HL-60 (cell line): ENCODE results near the gene ST6GALNAC3.

Experiments used
- DNase-seq, 2 experiments: peaks; one replicate each; pipeline ENCODE4 v3.0.0-alpha.2; 2010 to 2020; ENCODE audit warnings: low read depth in 1 of 2, low spot score in 1 of 2
- H3K27ac ChIP-seq: fragments of 250-450 bp; sonication (Bioruptor Pico); replicated peaks from 2 replicates; pipeline ENCODE4 v1.5.1; 2020; ENCODE audit warnings: mild to moderate bottlenecking, moderate library complexity
- H3K27me3 ChIP-seq: fragments of 250-450 bp; sonication (Bioruptor Pico); 2 replicates; pipeline ENCODE4 v1.5.1; 2021; ENCODE audit warnings: mild to moderate bottlenecking, moderate library complexity; ENCODE audit not compliant: insufficient read depth, poor library complexity, severe bottlenecking
- H3K4me3 ChIP-seq: replicated peaks from 2 replicates; pipeline ENCODE4 v1.5.1; 2011; ENCODE audit warnings: mild to moderate bottlenecking, control low read depth, low read length; ENCODE audit not compliant: insufficient read depth
- GABPA ChIP-seq: IDR thresholded peaks from 2 replicates; pipeline ENCODE4 v1.6.1; 2012; ENCODE audit warnings: low read depth
- POLR2AphosphoS5 ChIP-seq: IDR thresholded peaks from 2 replicates; pipeline ENCODE4 v1.6.1; 2012; ENCODE audit warnings: low read depth
- SPI1 ChIP-seq: IDR thresholded peaks from 2 replicates; pipeline ENCODE4 v1.6.1; 2012; ENCODE audit warnings: low read depth, mild to moderate bottlenecking, borderline replicate concordance
- TF ChIP-seq, protein P1 (sequence below): IDR thresholded peaks from 2 replicates; pipeline ENCODE4 v1.6.1; 2012; ENCODE audit warnings: low read depth; ENCODE audit not compliant: insufficient replicate concordance
- TF ChIP-seq, protein P2 (sequence below): IDR thresholded peaks from one replicate; pipeline ENCODE4 v1.5.1; 2011; ENCODE audit warnings: low read length, control low read depth, inconsistent platforms; ENCODE audit not compliant: insufficient read depth

ST6GALNAC3 gene

DNA sequence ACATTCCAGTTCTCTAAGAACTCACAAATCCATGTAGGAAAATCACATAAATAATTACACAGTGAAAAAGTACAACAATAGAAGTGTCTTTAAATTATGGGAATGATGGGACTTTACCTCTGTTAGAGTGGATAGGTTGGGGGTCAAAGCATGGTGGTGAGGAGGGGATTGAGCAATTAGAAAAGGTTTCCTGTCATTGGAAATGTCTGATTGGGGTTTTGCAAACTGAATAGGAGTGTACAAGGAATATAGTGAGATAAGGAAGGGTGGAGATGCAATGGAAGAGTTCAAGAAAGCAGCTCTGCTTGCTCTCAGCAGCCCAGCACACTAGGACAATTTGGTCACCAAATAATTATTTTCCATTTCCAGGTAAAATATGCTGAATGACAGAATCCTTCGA is 238.8 kb downstream of the ST6GALNAC3 start:
- DNase-seq, result no peak
- no peak overlapping the region for H3K4me3 ChIP-seq
- TF ChIP-seq GABPA (no peak), POLR2AphosphoS5 (no peak), SPI1 (no peak)
- TF ChIP-seq, protein P1, sequence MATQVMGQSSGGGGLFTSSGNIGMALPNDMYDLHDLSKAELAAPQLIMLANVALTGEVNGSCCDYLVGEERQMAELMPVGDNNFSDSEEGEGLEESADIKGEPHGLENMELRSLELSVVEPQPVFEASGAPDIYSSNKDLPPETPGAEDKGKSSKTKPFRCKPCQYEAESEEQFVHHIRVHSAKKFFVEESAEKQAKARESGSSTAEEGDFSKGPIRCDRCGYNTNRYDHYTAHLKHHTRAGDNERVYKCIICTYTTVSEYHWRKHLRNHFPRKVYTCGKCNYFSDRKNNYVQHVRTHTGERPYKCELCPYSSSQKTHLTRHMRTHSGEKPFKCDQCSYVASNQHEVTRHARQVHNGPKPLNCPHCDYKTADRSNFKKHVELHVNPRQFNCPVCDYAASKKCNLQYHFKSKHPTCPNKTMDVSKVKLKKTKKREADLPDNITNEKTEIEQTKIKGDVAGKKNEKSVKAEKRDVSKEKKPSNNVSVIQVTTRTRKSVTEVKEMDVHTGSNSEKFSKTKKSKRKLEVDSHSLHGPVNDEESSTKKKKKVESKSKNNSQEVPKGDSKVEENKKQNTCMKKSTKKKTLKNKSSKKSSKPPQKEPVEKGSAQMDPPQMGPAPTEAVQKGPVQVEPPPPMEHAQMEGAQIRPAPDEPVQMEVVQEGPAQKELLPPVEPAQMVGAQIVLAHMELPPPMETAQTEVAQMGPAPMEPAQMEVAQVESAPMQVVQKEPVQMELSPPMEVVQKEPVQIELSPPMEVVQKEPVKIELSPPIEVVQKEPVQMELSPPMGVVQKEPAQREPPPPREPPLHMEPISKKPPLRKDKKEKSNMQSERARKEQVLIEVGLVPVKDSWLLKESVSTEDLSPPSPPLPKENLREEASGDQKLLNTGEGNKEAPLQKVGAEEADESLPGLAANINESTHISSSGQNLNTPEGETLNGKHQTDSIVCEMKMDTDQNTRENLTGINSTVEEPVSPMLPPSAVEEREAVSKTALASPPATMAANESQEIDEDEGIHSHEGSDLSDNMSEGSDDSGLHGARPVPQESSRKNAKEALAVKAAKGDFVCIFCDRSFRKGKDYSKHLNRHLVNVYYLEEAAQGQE, result no peak
- TF ChIP-seq, protein P2, sequence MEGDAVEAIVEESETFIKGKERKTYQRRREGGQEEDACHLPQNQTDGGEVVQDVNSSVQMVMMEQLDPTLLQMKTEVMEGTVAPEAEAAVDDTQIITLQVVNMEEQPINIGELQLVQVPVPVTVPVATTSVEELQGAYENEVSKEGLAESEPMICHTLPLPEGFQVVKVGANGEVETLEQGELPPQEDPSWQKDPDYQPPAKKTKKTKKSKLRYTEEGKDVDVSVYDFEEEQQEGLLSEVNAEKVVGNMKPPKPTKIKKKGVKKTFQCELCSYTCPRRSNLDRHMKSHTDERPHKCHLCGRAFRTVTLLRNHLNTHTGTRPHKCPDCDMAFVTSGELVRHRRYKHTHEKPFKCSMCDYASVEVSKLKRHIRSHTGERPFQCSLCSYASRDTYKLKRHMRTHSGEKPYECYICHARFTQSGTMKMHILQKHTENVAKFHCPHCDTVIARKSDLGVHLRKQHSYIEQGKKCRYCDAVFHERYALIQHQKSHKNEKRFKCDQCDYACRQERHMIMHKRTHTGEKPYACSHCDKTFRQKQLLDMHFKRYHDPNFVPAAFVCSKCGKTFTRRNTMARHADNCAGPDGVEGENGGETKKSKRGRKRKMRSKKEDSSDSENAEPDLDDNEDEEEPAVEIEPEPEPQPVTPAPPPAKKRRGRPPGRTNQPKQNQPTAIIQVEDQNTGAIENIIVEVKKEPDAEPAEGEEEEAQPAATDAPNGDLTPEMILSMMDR, result no peak
- H3K27ac ChIP-seq, result no peak overlapping the region
- no peaks in the 10 kb centered on the region for H3K27me3 ChIP-seq

DNA sequence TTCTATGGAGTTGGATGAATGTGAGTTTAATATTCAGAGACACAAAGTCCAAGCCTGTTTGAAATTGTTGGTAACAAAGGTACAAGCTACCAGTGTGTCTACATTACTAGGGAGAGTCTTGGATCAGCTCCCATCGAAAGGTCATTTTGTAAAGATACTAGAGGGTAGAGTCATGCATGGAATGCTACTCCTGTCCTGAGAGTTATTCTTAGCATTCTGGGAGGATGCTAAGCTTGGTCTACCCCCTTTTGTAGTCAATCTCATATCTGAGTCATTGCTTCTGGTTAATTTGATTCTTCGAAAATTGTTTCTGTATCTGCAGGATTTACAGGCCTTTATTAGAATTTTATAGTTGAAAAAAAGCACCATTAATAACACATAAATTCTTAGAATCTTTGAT is 240.2 kb downstream of the ST6GALNAC3 start:
- H3K27me3 ChIP-seq, result no peaks in the 10 kb centered on the region
- H3K27ac ChIP-seq, result no peak overlapping the region
- no peak overlapping the region for H3K4me3 ChIP-seq
- TF ChIP-seq, protein P1, result no peak
- no peak for TF ChIP-seq POLR2AphosphoS5
- no peak for DNase-seq

- TF ChIP-seq, protein P2, result no peak
- no peak for TF ChIP-seq GABPA
- Histone ChIP-seq H3K27me3 (no peaks in the 10 kb centered on the region), H3K4me3 (no peak overlapping the region), H3K27ac (no peak overlapping the region)
- no peak for DNase-seq
Observed at GRCh38 chr1:76317299-76317900, 242.9 kb downstream of the ST6GALNAC3 start.

DNA sequence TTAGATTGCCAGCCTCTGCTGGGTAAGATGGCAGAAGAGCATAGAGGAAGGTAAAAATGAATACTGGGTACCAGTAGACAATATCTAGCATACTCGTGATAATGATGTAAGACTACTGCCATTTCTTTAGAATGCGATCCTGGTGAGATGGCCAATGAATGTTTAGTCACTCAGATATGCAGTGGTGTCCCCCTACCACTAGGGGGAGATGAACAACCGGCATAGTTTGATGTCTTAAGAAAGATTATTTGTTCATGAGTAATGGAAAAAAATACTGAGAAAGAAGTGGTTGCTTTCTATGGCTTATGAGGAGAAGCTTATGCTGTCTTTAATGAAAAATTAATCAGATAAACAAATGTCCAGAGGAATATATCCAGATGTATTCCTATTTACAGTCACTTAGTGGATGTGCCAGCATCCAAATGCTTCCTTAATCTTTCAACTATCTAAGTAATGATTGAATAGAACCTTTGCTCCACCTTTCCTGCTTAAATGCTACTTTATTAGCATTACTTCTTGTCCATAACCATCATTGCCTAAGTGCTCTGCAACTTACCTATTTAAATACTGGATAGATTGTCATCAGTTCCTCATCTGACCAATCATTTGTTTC is 256.6 kb downstream of the ST6GALNAC3 start:
- TF ChIP-seq, protein P1, result no peak
- TF ChIP-seq, protein P2, result peak; percentile 98
- H3K27ac ChIP-seq, result no peak overlapping the region
- no peak overlapping the region for H3K4me3 ChIP-seq
- peak; percentile 18 to 29 for DNase-seq
- no peaks in the 10 kb centered on the region for H3K27me3 ChIP-seq
